Mesendoderm (in vitro differentiated cells): ENCODE data around the gene NDUFS7.

ENCODE experiments used
- DNase-seq: peaks from one replicate; pipeline ENCODE4 v3.0.0; 2013
- H2AK5ac ChIP-seq: 2 replicates; pipeline ENCODE4 v1.6.1; 2013; ENCODE audit warnings: low read length, inconsistent platforms
- H2BK120ac ChIP-seq: 2 replicates; pipeline ENCODE4 v1.6.1; 2013; ENCODE audit warnings: low read depth, mild to moderate bottlenecking, low read length, moderate library complexity, mixed read lengths
- H2BK15ac ChIP-seq: replicated peaks from 2 replicates; pipeline ENCODE4 v1.6.1; 2013; ENCODE audit warnings: low read depth, mild to moderate bottlenecking, moderate library complexity
- H2BK5ac ChIP-seq: 2 replicates; pipeline ENCODE4 v1.6.1; 2013; ENCODE audit warnings: low read length, inconsistent platforms
- H3K18ac ChIP-seq: 2 replicates; pipeline ENCODE4 v1.6.1; 2013; ENCODE audit warnings: mild to moderate bottlenecking, low read length, mixed read lengths
- H3K23ac ChIP-seq: one replicate; pipeline ENCODE4 v1.6.1; 2013; ENCODE audit warnings: low read length
- H3K27ac ChIP-seq: 2 replicates; pipeline ENCODE4 v1.5.1; 2013; ENCODE audit warnings: low read depth, mild to moderate bottlenecking, inconsistent platforms, low read length, moderate library complexity
- H3K27me3 ChIP-seq: 2 replicates; pipeline ENCODE4 v1.6.1; 2013; ENCODE audit warnings: low read length, control low read depth, mild to moderate bottlenecking, inconsistent platforms; ENCODE audit not compliant: insufficient read depth, poor library complexity
- H3K36me3 ChIP-seq: 2 replicates; pipeline ENCODE4 v1.6.1; 2013; ENCODE audit warnings: low read length, inconsistent platforms; ENCODE audit not compliant: control insufficient read depth, insufficient read depth
- H3K4ac ChIP-seq: one replicate; pipeline ENCODE4 v1.6.1; 2013; ENCODE audit warnings: low read depth, mild to moderate bottlenecking, low read length, moderate library complexity
- H3K4me1 ChIP-seq: 2 replicates; pipeline ENCODE4 v1.6.1; 2013; ENCODE audit warnings: low read depth, low read length, inconsistent platforms; ENCODE audit not compliant: control insufficient read depth
- H3K4me2 ChIP-seq: 2 replicates; pipeline ENCODE4 v1.6.1; 2013; ENCODE audit warnings: low read length
- H3K4me3 ChIP-seq: 2 replicates; pipeline ENCODE4 v1.5.1; 2013; ENCODE audit warnings: mild to moderate bottlenecking, low read length
- H3K56ac ChIP-seq: one replicate; pipeline ENCODE4 v1.6.1; 2013; ENCODE audit warnings: low read length
- H3K79me1 ChIP-seq: 2 replicates; pipeline ENCODE4 v1.6.1; 2013; ENCODE audit warnings: low read length, inconsistent platforms
- H3K79me2 ChIP-seq: 2 replicates; pipeline ENCODE4 v1.6.1; 2013; ENCODE audit warnings: mild to moderate bottlenecking, low read length; ENCODE audit not compliant: control insufficient read depth, insufficient read depth
- H3K9ac ChIP-seq: 2 replicates; pipeline ENCODE4 v1.6.1; 2013; ENCODE audit warnings: low read length, inconsistent platforms
- H4K5ac ChIP-seq: one replicate; pipeline ENCODE4 v1.6.1; 2013; ENCODE audit warnings: low read length
- H4K8ac ChIP-seq: one replicate; pipeline ENCODE4 v1.6.1; 2013; ENCODE audit warnings: low read depth, mild to moderate bottlenecking, control low read depth, low read length, moderate library complexity
- WGBS: extraction: QIAGEN DNeasy Blood & Tissue Kit; methylation state at CpG from one replicate; pipeline ENCODE4 v1.1.7; 2013; ENCODE audit warnings: low lambda C conversion rate, missing lambda C conversion rate; ENCODE audit not compliant: insufficient coverage; ENCODE audit errors: extremely low coverage; 5-methylcytosine and 5-hydroxymethylcytosine counted together

Gene NDUFS7

GRCh38 chr19:1374250-1374577, 9.5 kb upstream of the NDUFS7 start:
- no peak overlapping the region for H3K9ac ChIP-seq
- no peaks in the 10 kb centered on the region for H3K27me3 ChIP-seq
- no peak for DNase-seq
- H2BK120ac ChIP-seq, result no peak overlapping the region
- no peak overlapping the region for H3K23ac ChIP-seq
- H3K18ac ChIP-seq, result no peak overlapping the region
- no peaks in the 10 kb centered on the region for H3K79me1 ChIP-seq
- no peak overlapping the region for H4K5ac ChIP-seq
- no peak overlapping the region for H3K56ac ChIP-seq
- H3K4ac ChIP-seq, result no peak overlapping the region
- H3K4me2 ChIP-seq, result no peak overlapping the region
- no peak overlapping the region for H2BK15ac ChIP-seq
- peaks cover 14% of the 10 kb centered on the region for H3K36me3 ChIP-seq
- no peak overlapping the region for H3K4me3 ChIP-seq
- no CpG with 5 or more reads among the region's 12 CpGs for WGBS
- no peak overlapping the region for H3K27ac ChIP-seq
- no peaks in the 10 kb centered on the region for H3K79me2 ChIP-seq
- H4K8ac ChIP-seq, result no peak overlapping the region
- no peak overlapping the region for H2BK5ac ChIP-seq
- no peaks in the 10 kb centered on the region for H3K4me1 ChIP-seq
- H2AK5ac ChIP-seq, result no peak overlapping the region

GRCh38 chr19:1376415-1376805, 7.3 kb upstream of the NDUFS7 start:
- no CpG with 5 or more reads among the region's 17 CpGs for WGBS
- peaks cover 9% of the 10 kb centered on the region for H3K36me3 ChIP-seq

GRCh38 chr19:1377176-1377964, 6.3 kb upstream of the NDUFS7 start:
- H3K79me2 ChIP-seq, result no peaks in the 10 kb centered on the region
- H3K79me1 ChIP-seq, result no peaks in the 10 kb centered on the region
- no peak overlapping the region for H2BK15ac ChIP-seq
- no peak overlapping the region for H4K8ac ChIP-seq
- H3K27ac ChIP-seq, result no peak overlapping the region
- H2BK120ac ChIP-seq, result no peak overlapping the region
- no peak overlapping the region for H4K5ac ChIP-seq
- peaks cover 9% of the 10 kb centered on the region for H3K36me3 ChIP-seq
- WGBS, result no CpG with 5 or more reads among the region's 43 CpGs
- no peaks in the 10 kb centered on the region for H3K27me3 ChIP-seq
- H2AK5ac ChIP-seq, result no peak overlapping the region
- no peak overlapping the region for H3K56ac ChIP-seq
- H3K4ac ChIP-seq, result no peak overlapping the region
- no peak overlapping the region for H2BK5ac ChIP-seq
- H3K4me1 ChIP-seq, result no peaks in the 10 kb centered on the region
- no peak overlapping the region for H3K4me2 ChIP-seq
- H3K4me3 ChIP-seq, result no peak overlapping the region
- no peak for DNase-seq
- H3K23ac ChIP-seq, result no peak overlapping the region
- no peak overlapping the region for H3K9ac ChIP-seq
- H3K18ac ChIP-seq, result no peak overlapping the region

More at GRCh38 chr19:1376415-1376805, 7.3 kb upstream of the NDUFS7 start:
- Histone ChIP-seq H2BK120ac (no peak overlapping the region), H2BK5ac (no peak overlapping the region), H3K23ac (no peak overlapping the region), H3K27ac (no peak overlapping the region), H3K4me3 (no peak overlapping the region), H3K18ac (no peak overlapping the region), H4K8ac (no peak overlapping the region), H2AK5ac (no peak overlapping the region), H3K9ac (no peak overlapping the region), H3K4me2 (no peak overlapping the region), H3K79me1 (no peaks in the 10 kb centered on the region), H3K4ac (no peak overlapping the region), H3K27me3 (no peaks in the 10 kb centered on the region), H3K4me1 (no peaks in the 10 kb centered on the region), H3K79me2 (no peaks in the 10 kb centered on the region), H3K56ac (no peak overlapping the region), H4K5ac (no peak overlapping the region), H2BK15ac (no peak overlapping the region)
- no peak for DNase-seq

- no peak overlapping the region for H3K4ac ChIP-seq
- no peak overlapping the region for H3K4me2 ChIP-seq
- no peak overlapping the region for H4K8ac ChIP-seq
- no peak overlapping the region for H3K4me3 ChIP-seq
- no peak overlapping the region for H3K56ac ChIP-seq
- no CpG with 5 or more reads among the region's 33 CpGs for WGBS
- H3K36me3 ChIP-seq, result peaks cover 7% of the 10 kb centered on the region
- no peak overlapping the region for H3K18ac ChIP-seq
- H3K23ac ChIP-seq, result no peak overlapping the region
- H2BK120ac ChIP-seq, result no peak overlapping the region
- no peak overlapping the region for H3K9ac ChIP-seq
- no peaks in the 10 kb centered on the region for H3K27me3 ChIP-seq
- H3K4me1 ChIP-seq, result no peaks in the 10 kb centered on the region
- no peak overlapping the region for H3K27ac ChIP-seq
- H3K79me2 ChIP-seq, result no peaks in the 10 kb centered on the region
- no peaks in the 10 kb centered on the region for H3K79me1 ChIP-seq
- H2BK5ac ChIP-seq, result no peak overlapping the region
- DNase-seq, result no peak
- no peak overlapping the region for H2BK15ac ChIP-seq
- H4K5ac ChIP-seq, result no peak overlapping the region
- H2AK5ac ChIP-seq, result no peak overlapping the region
Observed at GRCh38 chr19:1377965-1378785, 5.5 kb upstream of the NDUFS7 start.

GRCh38 chr19:1379126-1379905, 4.4 kb upstream of the NDUFS7 start:
- Histone ChIP-seq H3K27me3 (no peaks in the 10 kb centered on the region), H3K4me2 (no peak overlapping the region), H3K4me3 (no peak overlapping the region), H2BK5ac (no peak overlapping the region), H3K4me1 (no peaks in the 10 kb centered on the region), H2AK5ac (no peak overlapping the region), H2BK120ac (no peak overlapping the region), H3K4ac (no peak overlapping the region), H3K79me1 (peaks cover 2% of the 10 kb centered on the region), H3K9ac (no peak overlapping the region), H3K36me3 (peaks cover 4% of the 10 kb centered on the region), H3K79me2 (no peaks in the 10 kb centered on the region), H3K27ac (no peak overlapping the region), H3K56ac (no peak overlapping the region), H4K8ac (no peak overlapping the region), H3K18ac (no peak overlapping the region), H3K23ac (peak overlapping the region; percentile 6), H4K5ac (no peak overlapping the region), H2BK15ac (no peak overlapping the region)
- no CpG with 5 or more reads among the region's 27 CpGs for WGBS
- no peak for DNase-seq
